Activated CD4-positive, alpha-beta T cell treated with anti-CD3 and anti-CD28 coated beads, Interleukin-2, amount 50 U/mL, for 24 hours (primary cell): ENCODE measurements around the gene GPS1.

Experiments used
- DNase-seq, 2 donors: peaks; one replicate each; pipeline ENCODE4 v3.0.0-alpha.2; 2020; ENCODE audit warnings: low read depth in 1 of 2, low spot score in 1 of 2

GPS1 gene

GRCh38 chr17:82087961-82088837 lies 36.5 kb downstream of the GPS1 start:
- no peak for DNase-seq

- DNase-seq = no peak
Observed at GRCh38 chr17:82088838-82089722, 37.4 kb downstream of the GPS1 start.

- DNase-seq = no peak
Observed at GRCh38 chr17:82089723-82090548, 38.2 kb downstream of the GPS1 start.

- no peak for DNase-seq
Observed at GRCh38 chr17:82090549-82091263, 39.0 kb downstream of the GPS1 start.

GRCh38 chr17:82091264-82092066 lies 39.8 kb downstream of the GPS1 start:
- DNase-seq = no peak

- no peak for DNase-seq
Observed at GRCh38 chr17:82092094-82092586, 40.4 kb downstream of the GPS1 start.

- no peak for DNase-seq
Observed at GRCh38 chr17:82092628-82092994, 40.9 kb downstream of the GPS1 start.

- DNase-seq = no peak
Observed at GRCh38 chr17:82092995-82093751, 41.5 kb downstream of the GPS1 start.

- DNase-seq = no peak
Observed at GRCh38 chr17:82094931-82095776, 43.5 kb downstream of the GPS1 start.

GRCh38 chr17:82095777-82096708 lies 44.3 kb downstream of the GPS1 start:
- DNase-seq = no peak

- no peak for DNase-seq
Observed at GRCh38 chr17:82096709-82097183, 45.0 kb downstream of the GPS1 start.

- DNase-seq = no peak
Observed at GRCh38 chr17:82097184-82097918, 45.7 kb downstream of the GPS1 start.

- peak in 1 of 2 donors; percentile 37 for DNase-seq
Observed at GRCh38 chr17:82097919-82098168, 46.1 kb downstream of the GPS1 start.

- peak; percentile 85 to 87 for DNase-seq
Observed at GRCh38 chr17:82098169-82098938, 46.7 kb downstream of the GPS1 start, which contains the start of gene FASN. TSS of gene FASN (minus strand) at chr17:82098236. CDS start at chr17:82096445, 1,791 bp downstream.
